ENCODE data around the gene TUBB2A.
"Not testable (repeated sequence)": the region's sequence is repeated elsewhere in the genome, so short reads cannot be mapped to it uniquely, and the experiment has no call there.

Gene TUBB2A

GRCh38 chr6:3193102-3193849 is 35.9 kb upstream of the TUBB2A start:
- TF ChIP-seq CTCF (IDR thresholded peaks at IDR 0.05; ENCODE audit: low read depth, low read length, missing control alignments), result no peak
- no peak overlapping the region for H3K4me3 ChIP-seq (replicated peaks; ENCODE audit: low read depth, low read length)
- DNase-seq (ENCODE audit: extremely low read depth, low read depth), result no peak

DNA sequence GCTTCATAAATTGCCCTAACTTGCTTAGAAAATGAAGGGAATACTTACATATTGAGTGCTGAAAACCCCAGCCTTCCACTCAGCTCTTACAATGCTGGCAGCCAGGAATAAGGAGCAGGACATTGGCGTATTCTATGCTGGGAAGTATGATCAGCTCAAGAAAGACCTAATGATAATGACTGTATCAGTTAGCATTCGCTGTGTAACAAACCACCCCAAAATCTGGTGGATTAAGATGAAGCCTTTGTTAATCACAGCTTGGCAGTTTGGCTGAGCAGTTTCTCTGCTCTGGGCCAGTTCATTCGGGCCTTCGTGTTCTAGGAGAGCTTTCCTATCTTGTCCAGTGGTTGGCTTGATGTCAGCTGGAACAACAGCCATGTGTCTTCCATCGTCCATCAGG is 33.4 kb upstream of the TUBB2A start:
- no peak for TF ChIP-seq CTCF (IDR thresholded peaks at IDR 0.05; ENCODE audit: low read depth, low read length, missing control alignments)
- no peak for DNase-seq (ENCODE audit: extremely low read depth, low read depth)
- no peak overlapping the region for H3K4me3 ChIP-seq (replicated peaks; ENCODE audit: low read depth, low read length)

GRCh38 chr6:3190056-3190455 is 32.7 kb upstream of the TUBB2A start:
- no peak for TF ChIP-seq CTCF (IDR thresholded peaks at IDR 0.05; ENCODE audit: low read depth, low read length, missing control alignments)
- H3K4me3 ChIP-seq (replicated peaks; ENCODE audit: low read depth, low read length), result no peak overlapping the region
- no peak for DNase-seq (ENCODE audit: extremely low read depth, low read depth)

- not testable (repeated sequence) for DNase-seq (ENCODE audit: extremely low read depth, low read depth); H3K4me3 ChIP-seq (replicated peaks; ENCODE audit: low read depth, low read length)
These were observed 31.8 kb upstream of the TUBB2A start for GRCh38 chr6:3189192-3189591.

DNA sequence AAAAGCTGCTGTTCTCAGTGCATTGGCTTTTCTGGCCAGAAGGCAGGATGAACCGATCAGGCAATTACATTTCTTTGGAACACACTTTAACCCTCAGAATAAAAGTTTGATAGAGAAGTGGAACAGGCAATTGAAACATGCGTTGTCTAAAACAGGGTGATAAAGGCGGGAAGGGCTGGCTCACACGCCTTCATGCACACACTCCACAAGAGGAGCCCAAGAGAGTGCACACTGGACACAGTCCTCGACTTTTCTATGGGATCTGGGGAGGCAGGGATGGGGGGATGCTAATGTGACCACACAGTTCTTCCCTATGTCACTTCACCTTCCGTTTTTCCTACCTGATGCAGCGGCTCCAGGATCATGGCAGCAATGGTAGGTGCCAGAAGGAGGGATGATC is 30.9 kb upstream of the TUBB2A start:
- H3K4me3 ChIP-seq (replicated peaks; ENCODE audit: low read depth, low read length), result no peak overlapping the region
- no peak for TF ChIP-seq CTCF (IDR thresholded peaks at IDR 0.05; ENCODE audit: low read depth, low read length, missing control alignments)
- no peak for DNase-seq (ENCODE audit: extremely low read depth, low read depth)

GRCh38 chr6:3186974-3187382 is 29.6 kb upstream of the TUBB2A start:
- no peak overlapping the region for H3K4me3 ChIP-seq (replicated peaks; ENCODE audit: low read depth, low read length)
- no peak for TF ChIP-seq CTCF (IDR thresholded peaks at IDR 0.05; ENCODE audit: low read depth, low read length, missing control alignments)
- no peak for DNase-seq (ENCODE audit: extremely low read depth, low read depth)

DNA sequence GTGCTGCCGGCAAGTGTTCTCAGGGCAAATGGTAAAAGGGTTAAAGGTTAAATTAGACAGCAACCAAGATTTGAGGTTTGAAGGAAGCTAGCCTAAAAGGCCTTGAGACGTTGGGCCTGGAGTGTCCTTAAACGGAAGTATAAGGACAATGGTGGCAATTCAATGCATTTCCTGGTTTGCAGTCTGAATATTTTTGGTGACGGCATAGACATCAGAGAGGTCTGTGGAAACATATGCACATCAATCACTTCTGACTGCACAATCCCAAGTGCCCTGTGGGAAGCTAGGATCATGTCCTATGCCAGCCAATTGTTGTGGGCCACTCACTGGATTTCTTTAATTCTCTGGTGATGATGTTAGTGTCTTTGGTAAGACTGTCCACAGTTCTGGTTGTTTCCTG is 25.7 kb upstream of the TUBB2A start:
- DNase-seq (ENCODE audit: extremely low read depth, low read depth), result no peak

More for the DNA sequence above, 25.7 kb upstream of the TUBB2A start:
- no peak for TF ChIP-seq CTCF (IDR thresholded peaks at IDR 0.05; ENCODE audit: low read depth, low read length, missing control alignments)
- no peak overlapping the region for H3K4me3 ChIP-seq (replicated peaks; ENCODE audit: low read depth, low read length)

Measured in HFF-Myc (cell line).